HL-60 (cell line): ENCODE measurements around the gene TSPEAR.

Source experiments
- DNase-seq, 2 experiments: peaks; one replicate each; pipeline ENCODE4 v3.0.0-alpha.2; 2010 to 2020; ENCODE audit warnings: low read depth in 1 of 2, low spot score in 1 of 2
- H3K27ac ChIP-seq: fragments of 250-450 bp; sonication (Bioruptor Pico); replicated peaks from 2 replicates; pipeline ENCODE4 v1.5.1; 2020; ENCODE audit warnings: mild to moderate bottlenecking, moderate library complexity
- H3K27me3 ChIP-seq: fragments of 250-450 bp; sonication (Bioruptor Pico); 2 replicates; pipeline ENCODE4 v1.5.1; 2021; ENCODE audit warnings: mild to moderate bottlenecking, moderate library complexity; ENCODE audit not compliant: insufficient read depth, poor library complexity, severe bottlenecking
- H3K4me3 ChIP-seq: replicated peaks from 2 replicates; pipeline ENCODE4 v1.5.1; 2011; ENCODE audit warnings: mild to moderate bottlenecking, control low read depth, low read length; ENCODE audit not compliant: insufficient read depth
- CTCF ChIP-seq: IDR thresholded peaks from one replicate; pipeline ENCODE4 v1.5.1; 2011; ENCODE audit warnings: low read length, control low read depth, inconsistent platforms; ENCODE audit not compliant: insufficient read depth
- GABPA ChIP-seq: IDR thresholded peaks from 2 replicates; pipeline ENCODE4 v1.6.1; 2012; ENCODE audit warnings: low read depth
- POLR2AphosphoS5 ChIP-seq: IDR thresholded peaks from 2 replicates; pipeline ENCODE4 v1.6.1; 2012; ENCODE audit warnings: low read depth
- REST ChIP-seq: IDR thresholded peaks from 2 replicates; pipeline ENCODE4 v1.6.1; 2012; ENCODE audit warnings: low read depth; ENCODE audit not compliant: insufficient replicate concordance
- SPI1 ChIP-seq: IDR thresholded peaks from 2 replicates; pipeline ENCODE4 v1.6.1; 2012; ENCODE audit warnings: low read depth, mild to moderate bottlenecking, borderline replicate concordance

Gene TSPEAR

DNA sequence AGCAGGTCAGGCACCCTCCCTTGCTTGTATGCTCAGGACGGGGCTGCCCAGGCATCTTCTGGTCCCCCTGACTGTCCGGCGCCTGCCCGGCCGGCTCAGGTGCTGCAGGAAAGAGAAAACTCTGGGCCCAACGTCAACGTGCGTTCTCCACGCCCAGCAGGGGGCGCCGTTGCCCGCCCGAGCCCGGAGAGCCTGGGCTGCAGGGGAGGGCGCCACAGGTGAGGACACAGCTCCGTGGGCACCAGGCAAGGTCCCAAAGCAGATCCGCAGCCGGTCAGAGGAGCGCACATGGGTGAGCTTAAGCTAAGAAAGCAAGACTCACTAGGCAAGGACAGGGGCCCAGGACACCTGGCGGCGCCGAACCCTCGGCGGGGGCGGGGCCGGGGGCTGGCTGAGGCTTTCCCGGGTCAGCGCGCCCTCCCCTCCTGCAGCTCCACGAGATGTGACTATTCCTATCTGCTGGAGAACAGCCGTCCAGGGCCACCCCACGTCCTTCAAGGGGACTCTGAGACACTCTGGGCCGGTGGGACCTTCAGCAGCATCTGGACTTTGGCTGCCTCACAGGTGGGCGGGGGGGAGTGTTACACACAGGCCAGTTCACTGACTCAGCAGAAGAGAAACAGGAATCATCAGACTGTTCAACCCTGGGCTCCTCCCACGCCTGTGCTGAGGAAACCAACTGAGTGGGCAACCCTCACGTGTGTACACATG, 200.7 kb downstream of the TSPEAR start:
- no peaks in the 10 kb centered on the region for H3K27me3 ChIP-seq
- no peak for TF ChIP-seq SPI1
- peak; percentile 44 for TF ChIP-seq CTCF
- H3K27ac ChIP-seq, result no peak overlapping the region
- DNase-seq, result peak; percentile 29 to 52
- no peak overlapping the region for H3K4me3 ChIP-seq

GRCh38 chr21:44510109-44510507, 201.3 kb downstream of the TSPEAR start:
- H3K27me3 ChIP-seq, result no peaks in the 10 kb centered on the region
- TF ChIP-seq CTCF, result no peak
- TF ChIP-seq REST, result no peak
- TF ChIP-seq POLR2AphosphoS5, result no peak
- TF ChIP-seq SPI1, result no peak
- no peak for TF ChIP-seq GABPA
- no peak for DNase-seq
- no peak overlapping the region for H3K27ac ChIP-seq
- H3K4me3 ChIP-seq, result no peak overlapping the region

DNA sequence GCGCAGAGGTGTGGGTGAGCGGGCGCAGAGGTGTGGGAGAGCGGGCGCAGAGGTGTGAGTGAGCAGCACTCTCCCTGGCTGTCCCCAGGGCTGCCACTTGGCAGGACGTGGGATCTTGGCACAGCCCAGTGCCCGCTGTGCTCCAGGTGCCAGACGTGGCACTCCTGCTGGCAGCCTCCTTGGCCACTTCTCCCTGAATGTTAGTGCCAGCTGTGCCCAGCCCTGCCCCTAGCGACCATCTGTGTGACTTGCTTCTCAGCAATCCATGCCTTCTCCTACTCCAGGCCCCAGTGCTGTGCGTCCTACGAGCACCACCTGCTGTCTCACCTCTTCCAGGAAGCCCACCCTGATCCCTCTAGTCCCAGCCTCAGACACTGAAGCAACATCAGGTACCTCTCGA, 201.8 kb downstream of the TSPEAR start:
- no peak for TF ChIP-seq SPI1
- TF ChIP-seq CTCF, result peak; percentile 30
- Histone ChIP-seq H3K27me3 (no peaks in the 10 kb centered on the region), H3K4me3 (no peak overlapping the region), H3K27ac (no peak overlapping the region)
- peak; percentile 25 to 67 for DNase-seq

GRCh38 chr21:44508711-44509445, 202.5 kb downstream of the TSPEAR start:
- no peak overlapping the region for H3K27ac ChIP-seq
- TF ChIP-seq GABPA, result no peak
- TF ChIP-seq SPI1, result no peak
- TF ChIP-seq REST, result no peak
- TF ChIP-seq CTCF, result no peak
- TF ChIP-seq POLR2AphosphoS5, result no peak
- no peaks in the 10 kb centered on the region for H3K27me3 ChIP-seq
- DNase-seq, result no peak
- H3K4me3 ChIP-seq, result no peak overlapping the region
